Esophagus muscularis mucosa (tissue), 4 donors: Measurements from ENCODE around the gene SYT17. TPM values are rescaled to one million over a fixed set of nuclear protein-coding genes. Genes with fewer than 3 reads are reported as not detected.

Experiments
- DNase-seq: peaks from one replicate; pipeline ENCODE4 v3.0.0-alpha.2; 2017; ENCODE audit errors: extremely low spot score
- H3K27ac ChIP-seq, 4 donors: fragments of 200-600 bp; sonication (generic); replicated peaks in 1 of 4; 1 replicate in 3 of 4; 2 replicates in 1 of 4; pipeline ENCODE4 v1.5.1; 2016 to 2019; ENCODE audit warnings: mild to moderate bottlenecking in 1 of 4
- H3K27me3 ChIP-seq, 4 donors: fragments of 200-600 bp; sonication (generic); one replicate each; pipeline versions ENCODE4 v1.5.1 to v1.6.0; 2016 to 2019
- H3K36me3 ChIP-seq, 4 donors: fragments of 200-600 bp; sonication (generic); one replicate each; pipeline ENCODE4 v1.5.1; 2016 to 2019
- H3K4me1 ChIP-seq, 4 donors: fragments of 200-600 bp; sonication (generic); one replicate each; pipeline ENCODE4 v1.5.1; 2016 to 2019
- H3K4me3 ChIP-seq, 4 donors: fragments of 200-600 bp; sonication (generic); 1 replicate in 2 of 4; 2 replicates in 2 of 4; pipeline ENCODE4 v1.5.1; 2016 to 2019; ENCODE audit warnings: mild to moderate bottlenecking in 4 of 4, moderate library complexity in 1 of 4
- H3K9me3 ChIP-seq, 4 donors: fragments of 200-600 bp; sonication (generic); 1 replicate in 3 of 4; 2 replicates in 1 of 4; pipeline ENCODE4 v1.5.1; 2016 to 2019
- CTCF ChIP-seq, 3 experiments: fragments of 200-600 bp in 2 of 3; fragments of 450-650 bp in 1 of 3; sonication (generic) in 2 of 3; IDR thresholded peaks; one replicate each; pipeline ENCODE4 v1.5.1; 2017 to 2019; ENCODE audit warnings: antibody characterized with exemption in 3 of 3, mild to moderate bottlenecking in 2 of 3, moderate library complexity in 1 of 3
- EP300 ChIP-seq: sonication (generic); formaldehyde crosslinking; IDR thresholded peaks from one replicate; pipeline ENCODE4 v1.6.1; 2017; ENCODE audit warnings: antibody characterized with exemption
- POLR2A ChIP-seq: fragments of 450-650 bp; IDR thresholded peaks from one replicate; pipeline ENCODE4 v1.6.1; 2017; ENCODE audit warnings: antibody characterized with exemption, moderate library complexity, mild to moderate bottlenecking, low read depth
- POLR2AphosphoS5 ChIP-seq, 2 donors: sonication (generic); formaldehyde crosslinking; IDR thresholded peaks; one replicate each; pipeline ENCODE4 v1.6.1; 2017; ENCODE audit warnings: antibody characterized with exemption in 2 of 2
- WGBS: methylation state at CpG from one replicate; pipeline ENCODE4 v1.1.5; 2018; 5-methylcytosine and 5-hydroxymethylcytosine counted together
- intact Hi-C: fragments of 100-400 bp; cut with DNase I; formaldehyde crosslinking; loops from one replicate; pipeline ENCODE4 v1.15.1; 2023
- total RNA-seq, 4 donors: library from RNA; depleted of rRNA; stranded (reverse); fragments of >200 nt; gene quantifications; one replicate each; pipeline versions ENCODE4 v1.1.0 to v1.2.1, GENCODE V29; 2016

Gene SYT17
- total RNA-seq, 4 donors from 2014 or later = 5.0 to 8.7 (median 6.2) TPM

- H3K9me3 ChIP-seq = no peaks in the 10 kb centered on the region
- TF ChIP-seq POLR2AphosphoS5 (IDR thresholded peaks at IDR 0.05) (no peak), EP300 (no peak), CTCF (IDR thresholded peaks at IDR 0.05) (no peak), POLR2A (no peak)
- H3K27me3 ChIP-seq = no peaks in the 10 kb centered on the region
- WGBS = 100% methylated on average over 1 of the region's 1 CpG
- no peak overlapping the region for H3K4me3 ChIP-seq
- no peak overlapping the region for H3K27ac ChIP-seq
- H3K36me3 ChIP-seq = no peaks in the 10 kb centered on the region
- intact Hi-C loops = no loop called here
- H3K4me1 ChIP-seq = peaks cover 39 to 58% (median 49%) of the 10 kb centered on the region in 4 donors
- DNase-seq = no peak
Observed at GRCh38 chr16:19133600-19133999, 34.4 kb upstream of the SYT17 start.

- Histone ChIP-seq H3K27me3 (no peaks in the 10 kb centered on the region), H3K36me3 (no peaks in the 10 kb centered on the region), H3K9me3 (no peaks in the 10 kb centered on the region), H3K4me1 (peaks cover 37 to 68% (median 48%) of the 10 kb centered on the region in 4 donors), H3K4me3 (no peak overlapping the region), H3K27ac (no peak overlapping the region)
- TF ChIP-seq EP300 (no peak), POLR2AphosphoS5 (IDR thresholded peaks at IDR 0.05) (no peak), CTCF (IDR thresholded peaks at IDR 0.05) (no peak), POLR2A (no peak)
- intact Hi-C loops = no loop called here
- DNase-seq = no peak
- WGBS = 65% methylated on average over 10 of the region's 10 CpGs
Observed at GRCh38 chr16:19135201-19135842, 32.7 kb upstream of the SYT17 start.

- Histone ChIP-seq H3K27ac (no peak overlapping the region), H3K4me1 (peaks cover 31 to 62% (median 43%) of the 10 kb centered on the region in 4 donors)
Observed at GRCh38 chr16:19135896-19136438, 32.1 kb upstream of the SYT17 start.

DNA sequence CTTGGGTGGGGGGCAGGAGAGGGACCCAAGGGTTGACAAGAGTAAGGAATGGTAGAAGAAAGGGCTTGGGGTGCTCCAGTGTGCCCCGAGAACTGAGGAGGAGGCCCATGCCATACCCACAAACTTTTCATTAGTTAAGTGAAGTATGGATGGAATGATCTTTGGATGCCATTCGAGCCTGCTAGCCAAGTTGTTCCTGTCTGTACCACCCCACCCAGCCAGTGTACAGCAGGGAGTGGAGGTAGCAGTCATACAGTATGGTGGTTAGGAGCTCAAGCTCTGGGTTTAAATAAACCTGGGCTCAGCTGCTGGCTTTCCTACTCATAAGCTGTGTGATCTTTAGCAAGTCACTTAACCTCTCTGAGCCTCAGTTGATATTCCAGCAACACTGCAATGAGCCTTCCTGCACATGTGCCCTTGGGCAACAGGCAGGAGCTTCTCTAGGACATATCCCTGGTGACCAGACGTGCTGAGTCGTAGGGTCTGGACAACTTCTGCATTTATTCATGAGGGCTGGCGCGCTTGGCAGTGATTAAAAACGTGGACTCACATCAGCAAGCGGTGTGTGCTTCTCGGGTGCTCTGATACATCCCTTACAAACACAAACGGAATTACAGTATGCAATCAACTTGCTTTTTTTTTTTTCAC, 31.4 kb upstream of the SYT17 start:
- Histone ChIP-seq H3K36me3 (no peaks in the 10 kb centered on the region), H3K9me3 (no peaks in the 10 kb centered on the region), H3K27me3 (no peaks in the 10 kb centered on the region), H3K4me1 (peaks cover 24 to 55% (median 38%) of the 10 kb centered on the region in 4 donors), H3K27ac (no peak overlapping the region), H3K4me3 (no peak overlapping the region)
- intact Hi-C loops = no loop called here
- 67% methylated on average over 10 of the region's 10 CpGs for WGBS
- TF ChIP-seq POLR2A (no peak), CTCF (IDR thresholded peaks at IDR 0.05) (no peak), POLR2AphosphoS5 (IDR thresholded peaks at IDR 0.05) (no peak), EP300 (no peak)
- no peak for DNase-seq

More at GRCh38 chr16:19135896-19136438, 32.1 kb upstream of the SYT17 start:
- H3K9me3 ChIP-seq = no peaks in the 10 kb centered on the region
- no peaks in the 10 kb centered on the region for H3K27me3 ChIP-seq
- WGBS = 56% methylated on average over 4 of the region's 7 CpGs
- intact Hi-C loops = no loop called here
- H3K4me3 ChIP-seq = no peak overlapping the region
- TF ChIP-seq EP300 (no peak), POLR2A (no peak), POLR2AphosphoS5 (IDR thresholded peaks at IDR 0.05) (no peak), CTCF (IDR thresholded peaks at IDR 0.05) (no peak)
- DNase-seq = no peak
- no peaks in the 10 kb centered on the region for H3K36me3 ChIP-seq
